GM12801 (cell line): ENCODE data around the gene CDH8.

Experiments used
- TF ChIP-seq, protein P1 (sequence below): IDR thresholded peaks from one replicate; pipeline ENCODE4 v1.5.1; 2011; ENCODE audit warnings: control low read depth; ENCODE audit not compliant: insufficient read length; ENCODE audit errors: extremely low read depth

The CDH8 gene

DNA sequence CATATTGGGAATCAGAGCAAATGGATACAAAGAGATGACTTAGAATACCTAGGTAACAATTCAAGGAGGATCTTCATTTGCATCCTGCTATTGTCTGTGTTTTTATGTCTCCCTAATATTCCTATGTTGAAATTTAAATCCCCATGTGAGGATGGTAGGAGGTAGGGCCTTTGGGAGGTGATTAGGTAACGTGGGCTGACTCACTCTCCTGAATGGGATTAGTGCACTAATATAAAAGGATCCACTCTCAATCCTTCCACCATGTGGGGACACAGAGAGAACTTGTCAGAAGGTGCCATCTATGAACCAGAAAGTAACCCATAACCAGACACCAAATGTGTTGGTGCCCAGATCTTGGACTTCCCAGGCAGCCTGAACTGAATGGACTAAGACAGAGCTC, 83.4 kb downstream of the CDH8 start:
- TF ChIP-seq, protein P1, sequence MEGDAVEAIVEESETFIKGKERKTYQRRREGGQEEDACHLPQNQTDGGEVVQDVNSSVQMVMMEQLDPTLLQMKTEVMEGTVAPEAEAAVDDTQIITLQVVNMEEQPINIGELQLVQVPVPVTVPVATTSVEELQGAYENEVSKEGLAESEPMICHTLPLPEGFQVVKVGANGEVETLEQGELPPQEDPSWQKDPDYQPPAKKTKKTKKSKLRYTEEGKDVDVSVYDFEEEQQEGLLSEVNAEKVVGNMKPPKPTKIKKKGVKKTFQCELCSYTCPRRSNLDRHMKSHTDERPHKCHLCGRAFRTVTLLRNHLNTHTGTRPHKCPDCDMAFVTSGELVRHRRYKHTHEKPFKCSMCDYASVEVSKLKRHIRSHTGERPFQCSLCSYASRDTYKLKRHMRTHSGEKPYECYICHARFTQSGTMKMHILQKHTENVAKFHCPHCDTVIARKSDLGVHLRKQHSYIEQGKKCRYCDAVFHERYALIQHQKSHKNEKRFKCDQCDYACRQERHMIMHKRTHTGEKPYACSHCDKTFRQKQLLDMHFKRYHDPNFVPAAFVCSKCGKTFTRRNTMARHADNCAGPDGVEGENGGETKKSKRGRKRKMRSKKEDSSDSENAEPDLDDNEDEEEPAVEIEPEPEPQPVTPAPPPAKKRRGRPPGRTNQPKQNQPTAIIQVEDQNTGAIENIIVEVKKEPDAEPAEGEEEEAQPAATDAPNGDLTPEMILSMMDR: no peak

DNA sequence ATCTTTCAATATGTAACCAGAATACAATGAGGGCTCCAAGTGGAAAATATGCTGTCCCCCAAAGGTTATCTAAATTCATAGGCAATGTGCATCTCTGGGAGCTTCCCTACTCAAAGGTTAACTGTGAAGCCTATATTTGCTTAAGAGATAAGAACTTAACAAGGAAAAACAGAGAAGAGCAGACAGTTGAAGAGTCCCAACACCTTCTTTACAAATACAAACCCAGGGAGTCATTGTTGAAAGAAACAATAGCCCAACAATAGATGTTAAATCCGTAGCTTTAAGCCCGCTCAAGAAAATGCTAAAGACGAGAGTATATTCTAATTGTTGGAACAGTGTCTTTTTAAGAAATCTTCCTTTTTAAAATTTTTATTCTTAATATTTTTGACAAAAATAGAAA, 87.8 kb downstream of the CDH8 start:
- TF ChIP-seq, protein P1: no peak

DNA sequence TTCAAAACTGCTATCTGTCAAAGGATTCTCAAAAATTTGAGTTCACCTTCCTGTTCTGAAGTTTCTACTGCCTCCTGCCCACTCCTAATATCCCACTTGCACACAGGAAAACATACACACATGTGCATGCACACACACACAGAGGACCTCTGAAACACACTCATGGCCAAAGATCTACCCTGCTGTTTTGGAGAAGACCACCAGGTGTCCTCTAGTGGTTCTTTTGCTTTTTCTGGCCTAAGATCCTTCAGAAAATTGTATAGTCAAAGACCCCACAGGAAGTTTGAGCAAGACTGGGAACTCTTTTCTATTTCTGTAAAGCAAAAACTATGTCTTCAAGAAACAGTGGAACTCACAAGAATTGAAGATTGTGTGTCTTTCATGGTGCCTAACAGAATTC, 90.2 kb downstream of the CDH8 start:
- TF ChIP-seq, protein P1: no peak

DNA sequence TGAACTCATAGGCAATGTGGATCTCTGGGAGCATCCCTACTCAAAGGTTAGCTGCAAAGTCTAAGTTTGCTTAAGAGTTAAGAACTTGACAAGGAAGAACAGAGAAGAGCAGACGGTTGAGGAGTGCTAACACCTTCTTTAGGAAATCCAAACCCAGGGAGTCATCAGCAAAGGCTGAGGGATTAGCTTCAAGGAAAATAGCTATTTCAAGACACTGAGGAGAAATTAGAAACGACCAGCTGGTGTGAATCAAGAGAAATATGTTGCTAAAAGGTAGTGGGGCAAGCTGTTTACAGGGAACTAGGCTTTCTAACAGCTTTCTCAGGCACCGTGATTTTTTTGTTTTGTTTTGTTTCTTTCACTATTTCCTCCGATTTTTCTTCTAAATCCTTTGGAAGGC, 90.7 kb downstream of the CDH8 start:
- TF ChIP-seq, protein P1: no peak

DNA sequence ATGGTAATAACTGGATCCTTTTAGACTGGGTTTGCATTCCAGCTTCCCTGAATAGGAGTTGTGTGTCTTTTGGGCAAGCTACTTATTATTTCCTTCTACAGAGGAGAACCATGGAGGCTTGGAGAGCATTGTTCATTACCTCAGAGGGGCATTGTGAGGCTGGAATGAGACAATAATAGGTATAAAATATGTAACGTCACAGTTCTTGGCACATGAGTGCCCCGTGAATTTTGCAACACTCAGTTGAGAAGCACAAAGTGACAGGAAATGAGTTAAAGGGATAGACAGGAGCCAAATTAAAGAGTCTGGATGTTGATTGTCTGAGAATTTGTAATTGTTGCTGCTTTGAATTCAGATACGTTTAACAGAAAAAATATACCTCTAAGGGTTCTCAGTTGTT, 92.2 kb downstream of the CDH8 start:
- TF ChIP-seq, protein P1: no peak

DNA sequence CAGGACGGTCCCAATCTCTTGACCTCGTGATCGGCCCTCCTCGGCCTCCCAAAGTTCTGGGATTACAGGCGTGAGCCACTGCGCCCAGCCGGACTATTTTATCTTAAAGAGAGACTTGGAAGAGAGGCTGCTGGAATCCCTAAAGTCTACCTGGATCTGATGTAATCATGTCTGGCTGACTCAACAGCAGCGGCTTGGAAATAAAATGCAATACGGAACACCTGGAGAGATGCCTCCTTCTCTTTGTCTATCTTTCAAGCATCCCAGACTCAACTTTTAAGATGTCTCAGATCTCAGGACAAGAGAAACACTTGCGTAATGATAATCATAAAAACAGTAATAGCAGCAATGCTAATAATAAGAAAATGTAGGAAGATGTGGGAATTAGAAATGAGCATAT, 95.6 kb downstream of the CDH8 start:
- TF ChIP-seq, protein P1: no peak

DNA sequence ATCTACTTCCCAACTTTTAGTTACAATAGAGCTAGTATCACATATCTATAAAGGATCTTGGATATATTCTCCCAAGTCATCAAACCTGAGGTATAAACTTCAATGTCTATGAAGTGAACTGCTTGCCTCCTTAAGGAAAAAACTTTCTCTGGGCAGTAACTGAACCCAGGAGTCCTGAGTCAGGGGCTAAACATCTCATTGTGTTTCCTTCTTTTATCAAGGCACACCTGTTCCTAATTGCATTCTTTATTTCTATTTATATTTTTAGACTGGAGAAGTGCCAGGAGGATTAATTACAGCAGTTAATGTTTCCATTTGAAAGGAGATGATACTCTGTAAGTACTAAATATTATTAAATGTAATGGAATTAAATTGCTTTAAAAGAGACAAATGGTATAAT, 98.6 kb downstream of the CDH8 start:
- TF ChIP-seq, protein P1: no peak

DNA sequence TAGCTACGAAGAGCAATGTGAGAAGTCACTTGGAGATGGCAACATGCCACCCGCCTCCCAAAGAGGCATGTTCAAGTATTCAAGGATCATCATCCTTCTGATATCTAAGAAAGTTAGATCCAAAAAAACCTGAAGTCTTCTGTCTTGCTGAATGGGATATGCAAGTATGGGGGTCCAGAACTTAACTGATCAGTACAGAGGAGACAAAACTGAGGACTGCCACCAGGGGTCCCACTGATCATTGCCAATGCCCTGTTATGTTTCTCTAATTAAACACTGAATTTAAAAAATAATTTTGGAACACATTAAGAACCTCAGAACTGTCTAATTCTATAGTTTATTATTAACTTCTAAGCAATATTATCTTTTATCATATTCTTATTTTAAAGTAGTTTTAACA, 99.7 kb downstream of the CDH8 start:
- TF ChIP-seq, protein P1: no peak
